ENCODE data around the gene GLDN.

Gene GLDN

GRCh38 chr15:51331141-51331540 is 10.3 kb upstream of the GLDN start:
- Mint-ChIP-seq H3K4me3 (no peak overlapping the region), H3K27me3 (no peaks in the 10 kb centered on the region), H3K9me3 (no peaks in the 10 kb centered on the region)

GRCh38 chr15:51332206-51333147 is 9.0 kb upstream of the GLDN start:
- ATAC-seq (replicated peaks; ENCODE audit: extremely low read depth, poor library complexity, severe bottlenecking) = no peak
- no peaks in the 10 kb centered on the region for H3K4me1 Mint-ChIP-seq
- H3K9me3 Mint-ChIP-seq = no peaks in the 10 kb centered on the region

More at GRCh38 chr15:51331141-51331540, 10.3 kb upstream of the GLDN start:
- DNase-seq (ENCODE audit: low spot score in 2 of 2) (no peak), ATAC-seq (replicated peaks; ENCODE audit: extremely low read depth, poor library complexity, severe bottlenecking) (no peak)
- Mint-ChIP-seq H3K4me1 (no peaks in the 10 kb centered on the region), H3K36me3 (ENCODE audit: insufficient read depth) (no peaks in the 10 kb centered on the region), H3K27ac (ENCODE audit: low read depth) (no peak overlapping the region)

GRCh38 chr15:51333571-51333970 is 7.9 kb upstream of the GLDN start:
- Mint-ChIP-seq H3K36me3 (ENCODE audit: insufficient read depth) (no peaks in the 10 kb centered on the region), H3K4me3 (no peak overlapping the region), H3K9me3 (no peaks in the 10 kb centered on the region), H3K27ac (ENCODE audit: low read depth) (no peak overlapping the region), H3K4me1 (no peaks in the 10 kb centered on the region), H3K27me3 (peaks cover under 1% of the 10 kb centered on the region)
- no peak for DNase-seq (ENCODE audit: low spot score in 2 of 2)
- ATAC-seq (replicated peaks; ENCODE audit: extremely low read depth, poor library complexity, severe bottlenecking) = no peak

More at GRCh38 chr15:51332206-51333147, 9.0 kb upstream of the GLDN start:
- Mint-ChIP-seq H3K27ac (ENCODE audit: low read depth) (no peak overlapping the region), H3K4me3 (no peak overlapping the region), H3K36me3 (ENCODE audit: insufficient read depth) (no peaks in the 10 kb centered on the region), H3K27me3 (no peaks in the 10 kb centered on the region)
- no peak for DNase-seq (ENCODE audit: low spot score in 2 of 2)

- Mint-ChIP-seq H3K27me3 (peaks cover 5% of the 10 kb centered on the region), H3K4me1 (no peaks in the 10 kb centered on the region), H3K36me3 (ENCODE audit: insufficient read depth) (no peaks in the 10 kb centered on the region), H3K4me3 (no peak overlapping the region), H3K9me3 (no peaks in the 10 kb centered on the region), H3K27ac (ENCODE audit: low read depth) (no peak overlapping the region)
- ATAC-seq (replicated peaks; ENCODE audit: extremely low read depth, poor library complexity, severe bottlenecking) (no peak), DNase-seq (ENCODE audit: low spot score in 2 of 2) (no peak)
Measured at GRCh38 chr15:51334011-51334451, 7.4 kb upstream of the GLDN start.

GRCh38 chr15:51335087-51335486 is 6.4 kb upstream of the GLDN start:
- Mint-ChIP-seq H3K4me1 (no peaks in the 10 kb centered on the region), H3K27me3 (peaks cover 15% of the 10 kb centered on the region), H3K27ac (ENCODE audit: low read depth) (no peak overlapping the region), H3K4me3 (no peak overlapping the region), H3K36me3 (ENCODE audit: insufficient read depth) (no peaks in the 10 kb centered on the region), H3K9me3 (no peaks in the 10 kb centered on the region)
- ATAC-seq (replicated peaks; ENCODE audit: extremely low read depth, poor library complexity, severe bottlenecking) (no peak), DNase-seq (ENCODE audit: low spot score in 2 of 2) (no peak)

- peaks cover 17% of the 10 kb centered on the region for H3K27me3 Mint-ChIP-seq
- no peak overlapping the region for H3K4me3 Mint-ChIP-seq
- DNase-seq (ENCODE audit: low spot score in 2 of 2) (no peak), ATAC-seq (replicated peaks; ENCODE audit: extremely low read depth, poor library complexity, severe bottlenecking) (no peak)
- no peaks in the 10 kb centered on the region for H3K36me3 Mint-ChIP-seq (ENCODE audit: insufficient read depth)
- H3K4me1 Mint-ChIP-seq = no peaks in the 10 kb centered on the region
- H3K9me3 Mint-ChIP-seq = no peaks in the 10 kb centered on the region
- no peak overlapping the region for H3K27ac Mint-ChIP-seq (ENCODE audit: low read depth)
Measured at GRCh38 chr15:51335538-51336410, 5.7 kb upstream of the GLDN start.

GRCh38 chr15:51338496-51338895 is 3.0 kb upstream of the GLDN start, which contains the start of gene CYP19A1:
Gene CYP19A1 (minus strand): TSS chr15:51338596. CDS start chr15:51242912, 95,684 bp downstream.
- Mint-ChIP-seq H3K36me3 (ENCODE audit: insufficient read depth) (no peaks in the 10 kb centered on the region), H3K4me1 (no peaks in the 10 kb centered on the region), H3K9me3 (no peaks in the 10 kb centered on the region), H3K27me3 (peaks cover 30% of the 10 kb centered on the region), H3K27ac (ENCODE audit: low read depth) (no peak within 1 kb of the TSS), H3K4me3 (no peak within 1 kb of the TSS)
- DNase-seq (ENCODE audit: low spot score in 2 of 2) (no peak), ATAC-seq (replicated peaks; ENCODE audit: extremely low read depth, poor library complexity, severe bottlenecking) (no peak)

GRCh38 chr15:51342227-51342999 is 958 bp downstream of the GLDN start:
- H3K4me3 Mint-ChIP-seq = no peak overlapping the region
- H3K4me1 Mint-ChIP-seq = no peaks in the 10 kb centered on the region
- no peak overlapping the region for H3K27ac Mint-ChIP-seq (ENCODE audit: low read depth)
- no peaks in the 10 kb centered on the region for H3K9me3 Mint-ChIP-seq
- H3K36me3 Mint-ChIP-seq (ENCODE audit: insufficient read depth) = no peaks in the 10 kb centered on the region
- peaks cover 44% of the 10 kb centered on the region for H3K27me3 Mint-ChIP-seq
- no peak for DNase-seq (ENCODE audit: low spot score in 2 of 2)
- no peak for ATAC-seq (replicated peaks; ENCODE audit: extremely low read depth, poor library complexity, severe bottlenecking)

- Mint-ChIP-seq H3K36me3 (ENCODE audit: insufficient read depth) (no peaks in the 10 kb centered on the region), H3K27ac (ENCODE audit: low read depth) (no peak overlapping the region), H3K4me1 (no peaks in the 10 kb centered on the region), H3K27me3 (peaks cover 44% of the 10 kb centered on the region), H3K4me3 (no peak overlapping the region), H3K9me3 (no peaks in the 10 kb centered on the region)
- no peak for DNase-seq (ENCODE audit: low spot score in 2 of 2)
- no peak for ATAC-seq (replicated peaks; ENCODE audit: extremely low read depth, poor library complexity, severe bottlenecking)
Measured at GRCh38 chr15:51343466-51343865, 2.0 kb downstream of the GLDN start.

GRCh38 chr15:51346136-51346535 is 4.7 kb downstream of the GLDN start:
- no peak for DNase-seq (ENCODE audit: low spot score in 2 of 2)
- no peak for ATAC-seq (replicated peaks; ENCODE audit: extremely low read depth, poor library complexity, severe bottlenecking)
- Mint-ChIP-seq H3K4me3 (no peak overlapping the region), H3K4me1 (no peaks in the 10 kb centered on the region), H3K27me3 (peaks cover 38% of the 10 kb centered on the region), H3K9me3 (no peaks in the 10 kb centered on the region), H3K36me3 (ENCODE audit: insufficient read depth) (no peaks in the 10 kb centered on the region), H3K27ac (ENCODE audit: low read depth) (no peak overlapping the region)

GRCh38 chr15:51348688-51349087 is 7.2 kb downstream of the GLDN start:
- Mint-ChIP-seq H3K27ac (ENCODE audit: low read depth) (no peak overlapping the region), H3K4me1 (no peaks in the 10 kb centered on the region), H3K9me3 (no peaks in the 10 kb centered on the region), H3K27me3 (peaks cover 45% of the 10 kb centered on the region), H3K4me3 (no peak overlapping the region), H3K36me3 (ENCODE audit: insufficient read depth) (no peaks in the 10 kb centered on the region)
- ATAC-seq (replicated peaks; ENCODE audit: extremely low read depth, poor library complexity, severe bottlenecking) (no peak), DNase-seq (ENCODE audit: low spot score in 2 of 2) (no peak)

Data from central memory CD8-positive, alpha-beta T cell (primary cell).